Testis (tissue), 2 donors: ENCODE measurements around the gene KCTD21.

Experiments used
- POLR2A ChIP-seq: fragments of 450-650 bp; IDR thresholded peaks from one replicate; pipeline ENCODE4 v1.6.1; 2017; ENCODE audit warnings: antibody characterized with exemption, mild to moderate bottlenecking, moderate library complexity
- TF ChIP-seq, protein P1 (sequence below), 3 experiments: fragments of 450-650 bp in 2 of 3; fragments of 200-600 bp in 1 of 3; sonication (generic) in 1 of 3; IDR thresholded peaks; one replicate each; pipeline ENCODE4 v1.5.1; 2016 to 2019; ENCODE audit warnings: antibody characterized with exemption in 3 of 3, mild to moderate bottlenecking in 2 of 3, moderate library complexity in 1 of 3

DNA sequence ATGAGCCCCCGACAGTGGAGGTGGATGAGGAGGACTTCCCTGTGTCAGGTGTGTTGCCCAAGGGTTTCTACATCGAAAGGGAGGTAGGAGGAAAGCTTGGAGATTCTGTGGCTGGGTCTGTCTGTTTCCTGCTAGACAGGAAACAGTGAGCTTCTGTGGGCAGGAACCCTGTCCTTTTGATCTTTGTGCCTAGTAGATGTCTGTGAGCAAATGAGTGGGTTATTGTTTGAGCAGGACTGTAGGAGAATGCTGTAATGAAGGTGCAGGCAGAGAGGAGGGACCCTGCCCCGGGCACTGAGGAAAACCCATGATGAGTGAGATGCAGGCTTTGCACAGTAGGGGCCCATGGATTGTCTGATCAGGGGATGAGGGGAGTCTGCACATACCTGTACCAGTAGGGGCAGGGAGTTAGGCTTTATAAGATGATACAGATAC, 14.3 kb upstream of the KCTD21 start:
- TF ChIP-seq, protein P1, sequence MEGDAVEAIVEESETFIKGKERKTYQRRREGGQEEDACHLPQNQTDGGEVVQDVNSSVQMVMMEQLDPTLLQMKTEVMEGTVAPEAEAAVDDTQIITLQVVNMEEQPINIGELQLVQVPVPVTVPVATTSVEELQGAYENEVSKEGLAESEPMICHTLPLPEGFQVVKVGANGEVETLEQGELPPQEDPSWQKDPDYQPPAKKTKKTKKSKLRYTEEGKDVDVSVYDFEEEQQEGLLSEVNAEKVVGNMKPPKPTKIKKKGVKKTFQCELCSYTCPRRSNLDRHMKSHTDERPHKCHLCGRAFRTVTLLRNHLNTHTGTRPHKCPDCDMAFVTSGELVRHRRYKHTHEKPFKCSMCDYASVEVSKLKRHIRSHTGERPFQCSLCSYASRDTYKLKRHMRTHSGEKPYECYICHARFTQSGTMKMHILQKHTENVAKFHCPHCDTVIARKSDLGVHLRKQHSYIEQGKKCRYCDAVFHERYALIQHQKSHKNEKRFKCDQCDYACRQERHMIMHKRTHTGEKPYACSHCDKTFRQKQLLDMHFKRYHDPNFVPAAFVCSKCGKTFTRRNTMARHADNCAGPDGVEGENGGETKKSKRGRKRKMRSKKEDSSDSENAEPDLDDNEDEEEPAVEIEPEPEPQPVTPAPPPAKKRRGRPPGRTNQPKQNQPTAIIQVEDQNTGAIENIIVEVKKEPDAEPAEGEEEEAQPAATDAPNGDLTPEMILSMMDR (IDR thresholded peaks at IDR 0.05) = no peak
- TF ChIP-seq POLR2A = no peak
